ENCODE measurements around the gene ZNF791.

ZNF791 gene

GRCh38 chr19:12667731-12668302 lies 57.1 kb downstream of the ZNF791 start:
- no peak overlapping the region for H2AFZ ChIP-seq
- H3K4me2 ChIP-seq (ENCODE audit: low read length): peak overlapping the region; percentile 100
- peaks cover 5% of the 10 kb centered on the region for H3K79me2 ChIP-seq
- no peaks in the 10 kb centered on the region for H3K9me3 ChIP-seq (ENCODE audit: control insufficient read depth, low read length)
- no peaks in the 10 kb centered on the region for H3K36me3 ChIP-seq (ENCODE audit: control insufficient read depth, insufficient read depth, low read length)
- TF ChIP-seq CTCF (IDR thresholded peaks at IDR 0.05): no peak
- H3K27ac ChIP-seq: no peak overlapping the region
- H3K4me3 ChIP-seq (ENCODE audit: low read depth, low read length): no peak overlapping the region
- H3K27me3 ChIP-seq (ENCODE audit: control insufficient read depth, insufficient read depth, low read length): no peaks in the 10 kb centered on the region
- H3K4me1 ChIP-seq: peaks cover 10% of the 10 kb centered on the region
- no peak overlapping the region for H3K9ac ChIP-seq

- peak overlapping the region; percentile 97 for H3K4me3 ChIP-seq (ENCODE audit: low read depth, low read length)
- no peak for TF ChIP-seq CTCF (IDR thresholded peaks at IDR 0.05)
Observed at GRCh38 chr19:12668346-12668745, 57.6 kb downstream of the ZNF791 start.

GRCh38 chr19:12668932-12669269 lies 58.2 kb downstream of the ZNF791 start:
- Histone ChIP-seq H3K9ac (peak overlapping the region; percentile 24), H3K36me3 (ENCODE audit: control insufficient read depth, insufficient read depth, low read length) (no peaks in the 10 kb centered on the region), H3K9me3 (ENCODE audit: control insufficient read depth, low read length) (no peaks in the 10 kb centered on the region), H2AFZ (peak overlapping the region; percentile 75), H3K27me3 (ENCODE audit: control insufficient read depth, insufficient read depth, low read length) (no peaks in the 10 kb centered on the region), H3K4me1 (peaks cover 10% of the 10 kb centered on the region), H3K27ac (peak overlapping the region; percentile 95), H3K4me3 (ENCODE audit: low read depth, low read length) (peak overlapping the region; percentile 97), H3K4me2 (ENCODE audit: low read length) (peak overlapping the region; percentile 100), H3K79me2 (peaks cover 5% of the 10 kb centered on the region)
- TF ChIP-seq CTCF (IDR thresholded peaks at IDR 0.05): no peak

More at GRCh38 chr19:12668346-12668745, 57.6 kb downstream of the ZNF791 start:
- Histone ChIP-seq H3K4me2 (ENCODE audit: low read length) (peak overlapping the region; percentile 100), H3K27me3 (ENCODE audit: control insufficient read depth, insufficient read depth, low read length) (no peaks in the 10 kb centered on the region), H3K9ac (no peak overlapping the region), H3K79me2 (peaks cover 5% of the 10 kb centered on the region), H2AFZ (no peak overlapping the region), H3K9me3 (ENCODE audit: control insufficient read depth, low read length) (no peaks in the 10 kb centered on the region), H3K4me1 (peaks cover 10% of the 10 kb centered on the region), H3K36me3 (ENCODE audit: control insufficient read depth, insufficient read depth, low read length) (no peaks in the 10 kb centered on the region), H3K27ac (peak overlapping the region; percentile 95)

- H2AFZ ChIP-seq: peak overlapping the region; percentile 75
- H3K9ac ChIP-seq: peak overlapping the region; percentile 24
- peaks cover 5% of the 10 kb centered on the region for H3K79me2 ChIP-seq
- H3K27ac ChIP-seq: peak overlapping the region; percentile 95
- no peaks in the 10 kb centered on the region for H3K36me3 ChIP-seq (ENCODE audit: control insufficient read depth, insufficient read depth, low read length)
- peak overlapping the region; percentile 100 for H3K4me2 ChIP-seq (ENCODE audit: low read length)
- no peaks in the 10 kb centered on the region for H3K27me3 ChIP-seq (ENCODE audit: control insufficient read depth, insufficient read depth, low read length)
- no peaks in the 10 kb centered on the region for H3K9me3 ChIP-seq (ENCODE audit: control insufficient read depth, low read length)
- H3K4me1 ChIP-seq: peaks cover 10% of the 10 kb centered on the region
- peak overlapping the region; percentile 97 for H3K4me3 ChIP-seq (ENCODE audit: low read depth, low read length)
- no peak for TF ChIP-seq CTCF (IDR thresholded peaks at IDR 0.05)
Observed at GRCh38 chr19:12669270-12670158, 58.8 kb downstream of the ZNF791 start.

All from parathyroid adenoma (tissue), 2 donors.